HG03095 (cell line): ENCODE results near the gene CACNA2D4.

Experiments used
- ATAC-seq: cut with Tn5 transposase; IDR thresholded peaks from one replicate; pipeline ENCODE4 v1.9.1; 2021; ENCODE audit warnings: moderate library complexity; ENCODE audit not compliant: unreplicated experiment

The CACNA2D4 gene

GRCh38 chr12:1890119-1890703 lies 28.2 kb downstream of the CACNA2D4 start:
- no peak for ATAC-seq

- no peak for ATAC-seq
Measured at GRCh38 chr12:1888923-1889322, 29.5 kb downstream of the CACNA2D4 start.

- ATAC-seq, result no peak
Measured at GRCh38 chr12:1886396-1887008, 31.9 kb downstream of the CACNA2D4 start.

DNA sequence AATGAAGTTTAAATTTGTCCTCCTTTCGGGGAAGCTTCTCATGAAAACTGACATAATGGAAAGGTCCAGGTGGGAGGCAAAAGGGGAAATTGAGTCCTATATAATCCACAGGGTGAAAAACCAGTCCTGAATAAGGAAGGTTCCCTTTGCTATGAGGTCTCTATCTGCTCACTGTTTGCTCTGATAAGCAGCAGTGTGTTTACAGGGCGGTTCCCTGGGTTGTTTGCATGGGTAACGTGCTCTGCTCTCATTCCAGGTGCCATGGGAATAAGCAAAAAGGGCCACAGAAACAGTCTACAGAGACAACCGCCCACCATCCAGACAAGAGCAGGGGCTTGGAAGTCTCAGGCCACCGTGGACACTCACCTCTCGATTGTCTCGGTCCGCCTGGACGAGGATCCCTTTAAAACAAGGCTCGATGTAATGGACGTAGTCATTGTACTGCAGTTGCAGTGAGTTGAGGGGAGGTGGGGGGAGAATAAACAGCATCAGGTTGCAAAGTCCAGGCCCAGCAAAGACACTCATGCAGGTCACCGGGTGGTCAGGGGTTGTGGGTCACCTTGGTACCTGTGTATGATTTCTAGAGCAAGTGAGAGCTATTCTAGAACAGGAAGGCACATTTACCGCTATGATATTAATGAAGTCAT lies 32.7 kb downstream of the CACNA2D4 start:
- no peak for ATAC-seq

DNA sequence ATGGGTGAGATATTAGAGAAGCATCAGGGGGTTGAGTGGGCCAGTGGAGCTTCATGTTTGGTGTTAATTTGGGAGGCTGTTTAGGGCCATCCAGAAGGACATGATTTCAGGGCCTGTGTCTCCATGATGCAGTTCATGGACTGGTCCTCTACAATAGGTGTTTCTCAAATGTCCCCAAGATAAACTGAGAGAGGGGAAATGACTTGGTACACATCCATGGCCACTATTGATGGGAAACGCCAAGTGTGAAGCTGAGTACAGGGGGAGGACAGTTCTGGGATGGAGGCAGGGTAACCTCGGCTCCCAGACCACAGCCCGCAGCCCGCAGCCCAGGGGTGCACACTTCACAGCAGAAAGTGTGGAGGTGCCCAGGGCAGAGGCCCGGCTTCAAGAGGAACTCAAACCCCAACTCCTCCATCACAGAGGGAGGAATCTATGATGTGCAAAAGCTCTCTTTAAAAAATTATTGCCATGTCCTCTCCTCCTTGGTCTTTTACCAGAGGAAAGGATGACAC lies 33.3 kb downstream of the CACNA2D4 start:
- no peak for ATAC-seq

GRCh38 chr12:1884651-1885050 lies 33.8 kb downstream of the CACNA2D4 start:
- no peak for ATAC-seq

DNA sequence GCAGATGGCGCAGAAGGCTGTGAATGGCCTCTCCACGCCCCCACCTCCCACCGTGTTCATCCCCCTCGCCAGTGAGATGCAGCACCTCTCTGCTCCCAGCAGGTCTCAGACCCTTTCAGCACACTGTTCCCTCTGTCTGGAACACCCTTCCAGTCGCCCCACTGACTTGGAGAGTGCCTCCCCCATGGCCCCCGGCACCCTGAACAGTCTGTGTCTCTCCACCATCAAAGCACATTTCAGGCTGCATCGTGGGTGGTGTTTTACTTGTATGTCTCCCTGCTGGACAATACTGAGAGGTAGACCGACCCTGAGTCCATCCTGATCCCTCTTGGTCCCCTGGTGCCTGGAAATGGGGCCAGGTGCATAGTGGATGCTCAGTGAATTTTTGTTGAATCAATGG lies 34.9 kb downstream of the CACNA2D4 start:
- no peak for ATAC-seq

DNA sequence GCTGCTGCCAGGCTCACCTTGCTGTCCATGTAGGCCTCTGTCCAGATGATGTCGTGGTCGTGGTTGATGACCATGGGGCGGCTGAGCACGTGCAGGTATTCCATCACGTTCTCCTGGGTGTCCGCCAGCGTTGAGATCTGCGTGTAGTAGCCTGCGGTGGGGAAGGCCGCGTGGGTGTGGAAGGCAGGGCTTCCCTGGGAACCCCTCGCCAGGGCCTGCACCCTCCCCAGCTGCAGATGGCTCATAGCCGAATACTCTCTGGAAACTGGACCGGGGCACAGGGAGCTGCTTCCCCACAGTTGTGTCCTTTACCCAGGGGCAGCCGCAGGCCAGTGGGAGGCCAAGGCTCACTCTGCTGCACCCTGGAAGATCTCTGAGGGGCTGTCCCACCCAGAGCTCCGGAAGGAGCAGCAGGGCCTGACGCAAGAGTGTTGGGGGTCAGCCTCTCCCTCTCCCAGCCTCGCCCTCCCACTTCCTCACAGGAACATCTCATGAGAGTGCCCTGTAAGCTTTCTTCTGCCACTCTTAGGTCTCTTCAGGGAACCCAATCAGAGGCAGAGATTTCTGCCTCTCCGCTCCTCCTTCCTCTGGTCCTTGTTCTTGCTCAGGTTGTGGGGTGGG lies 35.5 kb downstream of the CACNA2D4 start:
- no peak for ATAC-seq

DNA sequence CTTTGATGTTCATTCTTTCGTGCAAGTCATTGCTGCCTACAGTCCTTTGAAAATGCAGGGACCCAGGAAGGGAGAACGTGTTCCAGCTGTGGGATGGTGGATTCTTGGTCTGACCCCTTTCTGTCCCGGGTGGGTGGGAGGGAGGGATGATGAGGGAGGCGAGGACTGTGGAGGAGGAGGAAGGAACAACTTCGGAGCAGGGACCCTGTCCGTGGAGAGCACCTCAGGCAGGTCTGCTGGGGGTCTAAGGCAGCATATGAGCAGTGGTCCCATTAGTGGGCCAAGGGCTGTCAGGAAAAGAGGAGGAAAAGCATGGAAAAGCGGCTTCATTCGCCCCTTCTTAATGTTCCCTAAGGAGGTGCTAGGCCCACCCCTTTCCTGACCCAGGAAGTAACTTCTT lies 36.0 kb downstream of the CACNA2D4 start:
- ATAC-seq, result no peak

DNA sequence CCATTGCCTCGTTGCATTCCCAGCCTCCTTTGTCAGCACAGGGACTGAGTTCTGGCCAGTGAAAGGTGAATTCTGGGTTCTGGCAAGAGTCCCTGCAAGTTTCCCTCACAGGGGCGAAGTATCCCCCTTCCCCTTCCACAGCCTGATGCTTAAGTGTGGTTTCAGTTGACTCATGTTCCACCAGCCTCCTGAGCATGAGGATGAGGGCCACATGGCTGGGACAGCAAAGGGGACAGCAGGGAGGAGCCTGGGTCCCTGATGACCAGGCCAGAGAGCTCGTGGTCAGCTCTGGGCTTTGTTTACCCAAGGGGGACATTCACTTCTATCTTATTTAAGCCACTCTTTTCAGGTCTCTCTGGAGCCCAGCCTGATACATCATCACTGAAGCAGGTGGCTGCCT lies 36.5 kb downstream of the CACNA2D4 start:
- ATAC-seq, result no peak

GRCh38 chr12:1881301-1881700 lies 37.2 kb downstream of the CACNA2D4 start:
- no peak for ATAC-seq

GRCh38 chr12:1880876-1881275 lies 37.6 kb downstream of the CACNA2D4 start:
- ATAC-seq, result no peak

- ATAC-seq, result no peak
Measured at GRCh38 chr12:1880153-1880845, 38.2 kb downstream of the CACNA2D4 start.

- ATAC-seq, result no peak
Measured at GRCh38 chr12:1879633-1880032, 38.8 kb downstream of the CACNA2D4 start.

DNA sequence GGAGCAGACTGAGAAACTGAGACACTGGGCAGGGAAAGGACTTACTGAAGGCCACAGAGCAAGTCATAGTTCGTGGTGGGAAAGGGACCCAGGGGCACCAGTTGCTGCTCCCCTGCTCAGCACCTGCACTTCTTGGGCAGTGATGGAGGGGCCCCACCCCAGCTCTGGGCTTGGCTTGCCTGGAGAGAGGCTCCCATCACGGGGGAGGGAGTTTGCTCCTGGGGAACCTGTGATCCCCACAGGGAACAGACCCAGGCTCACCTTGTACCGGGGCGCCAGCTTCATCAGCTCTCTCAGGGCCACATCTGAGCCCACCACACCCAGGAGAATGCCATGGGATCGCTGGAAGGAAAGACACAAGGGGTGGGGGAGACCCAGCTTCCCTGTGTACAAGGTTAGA lies 39.8 kb downstream of the CACNA2D4 start:
- ATAC-seq, result no peak

DNA sequence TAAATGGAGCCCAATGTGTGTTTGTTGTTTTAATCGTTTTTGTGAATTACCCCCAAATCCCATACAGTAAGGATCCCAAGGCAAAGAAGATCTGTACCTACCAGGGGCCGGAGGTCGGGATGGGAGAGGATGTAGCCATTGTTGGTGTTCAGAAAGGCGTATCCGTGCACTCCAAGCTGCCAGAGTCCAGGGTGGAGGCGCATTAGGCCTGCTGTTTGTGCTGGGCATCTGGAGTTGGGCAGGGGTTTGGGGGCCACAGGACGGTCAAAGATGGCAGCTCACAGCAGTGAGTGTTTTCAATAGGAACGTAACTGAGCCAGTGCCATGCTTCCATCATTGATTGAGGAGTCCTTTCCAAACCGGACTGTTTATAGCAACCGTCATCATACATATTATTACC lies 40.2 kb downstream of the CACNA2D4 start:
- ATAC-seq, result no peak

DNA sequence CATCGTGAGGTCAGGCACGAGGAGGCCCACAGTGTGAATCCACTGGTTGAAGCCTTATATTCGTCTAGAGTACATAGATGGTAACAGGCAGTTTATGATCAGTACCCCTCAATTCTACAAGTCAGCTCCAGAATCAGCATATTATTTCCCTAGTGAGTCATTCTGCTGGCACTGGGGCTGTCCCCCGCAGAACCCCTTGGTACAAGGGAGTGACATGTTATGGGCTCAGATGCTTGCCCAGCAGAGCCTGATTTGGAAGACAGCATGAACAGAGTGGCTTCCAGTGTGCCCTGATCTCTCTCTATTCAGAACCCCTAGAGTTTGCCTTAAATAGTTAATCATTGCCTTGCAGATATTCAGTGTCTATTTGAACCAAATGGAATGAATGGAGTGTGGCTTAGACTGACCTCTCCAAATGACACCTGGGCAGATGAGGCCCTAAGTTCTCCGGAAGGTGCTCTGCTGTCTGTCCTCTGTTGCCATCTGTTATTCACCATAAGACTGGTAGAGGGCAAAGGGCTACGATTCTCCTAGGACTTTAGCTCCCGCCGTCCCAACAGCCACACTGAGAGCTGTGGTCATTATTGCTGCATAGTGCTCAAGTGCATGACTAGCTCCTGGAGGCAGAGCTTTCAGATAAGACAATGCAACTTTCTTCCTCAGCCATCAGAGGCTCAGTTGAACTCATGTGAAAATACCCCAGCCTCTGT lies 41.1 kb downstream of the CACNA2D4 start:
- ATAC-seq, result no peak

DNA sequence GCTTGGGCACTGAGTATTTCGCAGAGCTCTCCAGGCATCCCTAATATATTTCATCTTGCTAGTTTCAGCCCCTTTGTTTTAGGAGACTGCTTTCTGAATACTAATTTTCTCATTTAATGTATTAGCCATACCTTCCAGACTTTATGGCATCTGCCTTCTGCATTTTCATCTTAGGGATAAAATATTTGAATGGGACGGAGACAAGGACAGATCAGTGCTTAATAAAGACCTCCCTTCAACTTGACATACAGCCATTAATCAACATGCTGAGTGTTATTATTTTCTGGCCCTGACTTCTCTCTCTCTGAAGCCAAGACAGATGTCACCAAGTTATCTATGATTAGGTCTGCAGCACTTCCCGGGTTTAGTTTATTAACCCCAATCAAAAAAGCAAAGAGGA lies 42.4 kb downstream of the CACNA2D4 start:
- no peak for ATAC-seq

DNA sequence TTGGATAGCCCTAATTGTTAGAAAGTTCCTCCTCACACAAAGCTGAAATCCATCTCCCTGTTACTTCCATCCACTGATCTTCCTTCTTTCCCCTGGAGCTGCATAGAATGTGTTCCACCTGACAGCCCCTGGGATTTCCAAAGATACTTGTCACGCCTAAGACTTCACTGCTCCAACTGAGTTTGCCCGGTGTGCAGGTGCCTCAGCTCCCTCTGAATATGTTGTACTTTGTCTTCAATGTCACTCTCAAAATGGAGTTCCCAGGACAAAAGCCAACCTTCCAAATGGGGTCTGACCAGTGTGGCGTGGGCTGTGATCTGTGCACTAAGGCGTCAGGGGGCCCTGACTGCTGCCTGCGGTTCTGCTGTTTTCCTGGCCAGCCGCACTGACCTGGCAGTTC lies 42.8 kb downstream of the CACNA2D4 start:
- no peak for ATAC-seq
